Embryonic facial prominence (tissue), 1 donor: ENCODE data around the gene HYAL2.
"Not testable (repeated sequence)": the region's sequence is repeated elsewhere in the genome, so short reads cannot be mapped to it uniquely, and the experiment has no call there.

Source experiments
- DNase-seq: peaks from one replicate; pipeline ENCODE4 v3.0.0-alpha.2; 2016; ENCODE audit errors: extremely low spot score

The HYAL2 gene

GRCh38 chr3:50312041-50312440 lies 10.5 kb downstream of the HYAL2 start:
- not testable (repeated sequence) for DNase-seq

DNA sequence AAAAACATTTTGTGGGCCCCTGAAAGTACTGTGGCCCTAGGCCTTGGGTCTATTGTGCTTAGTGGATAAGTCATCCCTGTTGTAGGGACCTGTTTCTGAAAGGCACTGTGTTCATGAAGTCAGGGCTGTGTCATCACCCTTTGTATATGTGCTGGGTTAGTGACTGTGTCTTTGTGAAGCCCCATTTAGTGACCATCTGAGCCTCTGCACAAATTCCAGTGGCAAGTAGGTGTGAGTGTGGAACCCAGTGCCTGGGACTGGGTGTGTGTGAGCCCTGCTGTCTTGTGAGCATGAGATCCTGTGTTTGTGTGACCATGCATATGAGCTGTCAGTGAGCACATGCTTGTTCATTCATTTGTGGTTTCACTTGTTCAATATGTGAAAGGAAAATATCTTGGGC lies 17.9 kb downstream of the HYAL2 start:
- DNase-seq = no peak

DNA sequence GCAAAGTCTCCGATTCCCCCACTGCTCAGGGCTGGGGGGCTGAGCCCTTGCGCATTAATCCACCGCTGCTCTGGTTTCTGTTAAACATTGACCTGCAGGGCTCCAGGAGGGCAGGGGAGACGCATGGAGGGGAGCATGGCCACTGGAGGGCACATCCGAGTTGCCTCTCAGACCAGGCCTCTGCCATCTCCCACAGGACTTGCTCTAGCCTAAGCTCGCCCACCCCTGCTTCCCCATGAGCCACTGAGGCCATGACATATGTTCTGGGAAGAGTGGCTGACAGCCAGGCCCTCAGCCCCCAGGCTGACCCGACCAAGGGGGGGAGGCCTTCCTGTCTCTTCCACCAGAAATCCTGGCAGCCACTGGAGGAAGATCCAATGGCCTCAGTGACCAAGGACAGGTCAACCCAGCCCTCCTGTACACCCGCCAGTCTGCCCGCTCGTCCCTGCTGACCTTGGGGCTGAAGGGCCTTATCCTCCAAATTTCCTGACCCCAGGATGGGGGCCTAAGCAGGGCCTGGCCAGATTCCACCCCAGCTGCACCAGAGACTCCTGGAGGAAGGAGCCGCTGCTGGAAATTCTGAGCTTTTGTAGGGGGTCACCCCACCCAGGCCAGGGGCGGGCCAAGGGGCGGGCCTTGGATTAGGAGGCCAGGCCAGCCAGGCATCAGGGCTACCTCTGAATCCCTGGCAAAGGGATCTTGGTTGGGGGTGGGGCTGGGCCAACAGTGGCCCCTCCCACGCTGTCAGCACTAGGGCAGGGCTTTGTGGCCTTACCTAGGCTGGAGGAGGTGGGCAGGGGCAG lies 19.3 kb downstream of the HYAL2 start, which contains the start of gene HYAL1:
TSS of gene HYAL1 (minus strand) at position 562 of the 803 bp plus-strand sequence. CDS start 618 bp downstream, outside the sequence.
- no peak for DNase-seq

DNA sequence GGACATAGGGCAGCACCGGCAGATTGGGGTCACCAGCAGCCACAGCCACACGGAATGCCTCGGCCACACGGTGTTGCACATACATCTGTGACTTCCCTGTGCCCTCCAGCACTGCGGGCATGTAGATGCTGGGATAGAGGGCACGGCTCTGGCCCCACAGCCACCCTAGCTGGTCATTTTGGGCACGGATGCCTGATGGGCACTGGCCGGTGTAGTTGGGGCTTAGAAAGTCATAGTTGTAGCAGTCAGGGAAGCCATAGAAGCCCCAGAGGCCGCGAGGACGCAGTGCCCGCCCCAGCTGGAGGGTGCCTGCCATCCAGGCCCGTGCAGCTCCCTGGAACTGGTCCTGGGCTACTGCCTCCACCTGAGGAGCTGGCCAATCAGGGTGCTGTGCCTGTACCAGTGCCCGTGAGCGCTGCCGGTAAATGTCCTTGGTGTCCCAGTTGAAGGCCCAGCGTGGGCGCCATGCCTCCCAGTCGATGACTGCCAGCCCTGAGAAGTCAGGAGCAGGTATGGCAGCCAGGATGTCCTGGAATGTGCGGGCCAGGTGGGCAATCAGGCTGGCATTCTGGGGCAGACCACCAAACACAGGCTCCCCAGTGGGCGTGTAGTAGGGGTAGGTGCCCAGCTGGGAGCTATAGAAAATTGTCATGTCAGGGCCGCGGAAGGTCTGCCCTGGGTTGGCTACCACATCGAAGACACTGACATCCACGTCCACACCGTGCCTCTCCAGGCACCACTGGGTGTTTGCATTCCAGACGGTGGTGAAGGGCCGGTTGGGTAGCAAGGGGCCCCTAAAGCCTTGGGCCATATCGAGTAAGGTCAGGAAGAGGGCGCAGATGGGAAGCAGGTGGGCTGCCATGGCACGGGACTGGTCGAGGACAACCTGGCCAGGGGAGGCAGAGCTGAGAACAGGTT lies 20.2 kb downstream of the HYAL2 start:
- DNase-seq = no peak

DNA sequence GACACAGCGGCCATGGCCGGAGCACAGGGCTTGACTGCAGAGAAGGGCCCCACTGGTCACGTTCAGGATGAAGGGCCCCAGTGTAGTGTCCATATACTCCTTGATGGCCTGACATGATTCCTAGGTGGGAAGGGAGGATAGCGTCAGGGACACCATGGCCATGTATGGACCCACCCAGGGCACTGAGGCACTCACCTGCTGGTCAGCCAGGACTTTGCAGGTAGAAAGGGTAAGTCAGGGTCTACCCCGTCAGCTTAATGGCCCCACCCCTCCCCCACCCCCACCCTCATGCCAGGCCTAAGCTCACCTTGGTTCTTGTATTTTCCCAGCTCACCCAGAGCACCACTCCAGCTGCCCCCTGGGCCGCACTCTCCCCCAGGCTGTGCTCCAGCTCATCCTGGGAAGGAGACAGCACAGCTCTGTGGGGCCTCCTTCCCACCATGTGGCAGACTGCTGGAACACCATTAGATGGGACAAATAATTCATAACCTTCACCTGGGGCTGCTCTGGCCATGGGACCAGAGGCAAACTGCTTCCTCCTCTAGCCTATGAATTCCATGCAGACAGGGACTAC lies 21.8 kb downstream of the HYAL2 start:
- no peak for DNase-seq

DNA sequence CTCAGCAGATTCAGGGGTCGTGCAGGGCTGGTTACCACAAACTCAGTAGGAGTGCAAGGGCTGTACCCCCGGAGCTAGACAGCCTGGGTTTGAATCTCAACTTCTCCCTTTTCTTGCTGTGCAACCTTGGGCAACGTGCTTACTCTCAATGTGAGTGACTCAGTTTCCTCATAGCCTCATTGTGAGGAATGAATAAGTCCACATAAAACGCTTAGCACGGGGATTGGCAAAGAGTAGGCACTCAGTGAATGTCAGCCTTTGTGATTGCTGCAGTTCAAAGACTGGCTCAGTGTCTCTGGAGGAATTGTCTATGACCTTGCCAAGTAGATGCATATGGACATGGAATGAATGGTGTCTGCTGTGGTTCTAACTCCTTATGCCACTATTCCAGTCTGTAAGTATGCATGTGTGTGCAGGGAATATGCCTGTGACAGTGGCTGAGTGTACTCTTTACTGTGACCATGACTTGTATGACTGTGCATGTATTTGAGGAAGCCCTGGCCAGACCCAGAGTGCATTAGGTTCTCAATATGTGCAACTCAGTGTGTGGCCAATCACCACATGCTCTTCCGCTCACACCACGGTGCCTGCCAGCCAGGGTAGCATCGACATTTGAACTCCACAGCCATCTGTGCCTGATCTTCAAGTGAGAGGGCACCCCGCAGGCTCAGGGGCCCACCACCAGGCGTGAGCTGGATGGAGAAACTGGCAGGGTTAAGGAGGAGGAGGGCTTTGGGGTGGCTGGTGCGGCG lies 22.4 kb downstream of the HYAL2 start:
- peak; percentile 6 for DNase-seq

DNA sequence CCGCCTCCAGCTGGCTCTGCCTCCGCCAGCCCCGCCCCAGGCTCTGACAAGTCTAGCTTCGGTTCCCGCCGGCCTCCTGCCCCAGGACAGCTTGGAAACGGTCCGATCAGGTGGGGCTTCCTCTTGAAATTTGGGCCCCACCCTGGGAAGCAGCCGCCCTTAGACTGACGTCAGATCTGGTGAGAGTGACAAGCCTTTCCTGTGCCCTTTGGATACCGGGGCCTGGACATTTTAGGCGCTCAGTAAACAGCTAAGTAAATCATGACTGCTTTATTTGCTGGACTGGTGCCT lies 23.0 kb downstream of the HYAL2 start:
- DNase-seq = no peak

DNA sequence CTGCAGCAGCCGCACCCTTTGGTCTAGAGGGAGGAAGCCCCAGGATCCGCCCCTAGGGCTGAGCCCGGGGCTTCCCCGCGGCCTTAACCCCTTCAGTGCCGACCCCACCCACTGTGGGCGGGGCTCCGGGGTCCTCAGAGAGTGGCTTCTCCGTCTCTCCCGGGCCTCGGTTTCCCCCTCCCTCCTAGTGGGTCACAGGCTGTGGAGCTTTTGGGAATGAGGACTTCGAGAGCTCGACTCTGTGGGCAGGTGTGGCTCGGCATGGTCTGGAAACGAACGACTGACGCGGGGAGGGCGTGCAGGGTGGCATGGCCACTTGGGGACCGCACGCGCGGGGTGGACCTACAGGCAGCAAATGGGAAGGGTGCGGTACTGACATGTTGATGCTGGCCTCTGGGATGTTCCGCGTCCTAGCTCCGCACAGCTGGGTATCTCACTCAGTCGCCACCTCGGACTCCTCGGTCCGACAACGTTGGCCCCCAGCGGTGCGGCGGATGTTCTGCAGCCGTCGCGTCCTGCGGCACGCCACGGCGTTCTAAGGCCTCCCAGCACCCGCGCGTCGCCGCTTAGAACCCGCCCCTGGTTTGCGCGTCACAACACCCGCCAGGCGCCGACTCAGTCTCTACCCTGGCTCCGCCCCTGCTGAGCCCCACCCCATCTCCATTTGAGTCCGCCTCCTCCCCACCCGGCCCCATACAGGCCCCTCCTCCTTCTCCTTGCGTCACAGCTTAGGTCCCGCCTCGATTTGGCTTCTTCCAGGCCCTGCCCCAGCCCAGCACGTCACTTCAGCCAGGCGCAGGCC lies 23.5 kb downstream of the HYAL2 start, which contains the start of the genes HYAL3 and NAA80:
TSS of gene HYAL3 (minus strand) at position 570 of the 802 bp plus-strand sequence. CDS start 3,803 bp downstream, outside the sequence.
TSS of gene NAA80 (minus strand) at position 570 of the 802 bp plus-strand sequence. CDS start 1,942 bp downstream, outside the sequence.
- peak; percentile 99 for DNase-seq

DNA sequence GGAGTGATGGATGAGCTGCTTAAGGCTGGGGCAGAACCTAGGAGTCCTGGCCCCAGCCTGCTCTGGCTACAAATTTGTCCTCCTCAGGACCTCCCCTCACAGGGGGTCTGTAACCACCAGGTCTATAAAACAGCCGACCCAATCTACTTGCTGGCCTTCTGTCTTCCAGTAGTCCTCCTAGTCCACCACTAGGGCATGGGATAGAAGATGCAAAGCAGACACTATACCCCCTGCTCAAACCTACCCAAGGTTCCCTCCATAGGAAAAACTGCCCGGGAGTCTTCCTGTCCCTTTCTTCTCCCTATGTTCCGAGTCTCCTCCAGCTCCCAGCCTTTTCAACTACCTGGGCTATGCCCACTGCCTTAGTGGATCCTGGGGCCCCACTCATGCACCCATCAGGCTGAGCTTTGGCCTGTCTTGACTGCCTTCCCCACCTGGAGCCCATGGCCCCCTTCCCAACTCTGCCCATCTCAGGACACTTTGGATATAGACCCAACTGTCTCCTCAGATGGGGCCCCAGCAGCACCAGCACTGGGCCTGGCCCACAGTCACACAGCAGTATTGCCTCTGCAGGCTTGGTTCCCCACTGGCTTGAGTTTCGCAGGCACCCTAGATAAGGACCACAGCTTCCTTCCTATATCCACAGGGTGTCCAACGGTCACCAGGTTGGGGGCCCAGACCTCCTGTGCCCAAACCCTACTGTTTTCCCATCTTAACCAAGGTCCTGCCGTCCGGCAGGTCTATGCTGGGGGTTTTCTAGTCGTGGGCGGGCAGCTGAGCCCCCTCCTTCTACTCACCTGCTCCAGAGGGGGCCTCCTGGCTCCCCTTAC lies 24.4 kb downstream of the HYAL2 start:
- peak; percentile 5 for DNase-seq

- peak; percentile 4 for DNase-seq
Measured at GRCh38 chr3:50297384-50297775, 25.2 kb downstream of the HYAL2 start.

DNA sequence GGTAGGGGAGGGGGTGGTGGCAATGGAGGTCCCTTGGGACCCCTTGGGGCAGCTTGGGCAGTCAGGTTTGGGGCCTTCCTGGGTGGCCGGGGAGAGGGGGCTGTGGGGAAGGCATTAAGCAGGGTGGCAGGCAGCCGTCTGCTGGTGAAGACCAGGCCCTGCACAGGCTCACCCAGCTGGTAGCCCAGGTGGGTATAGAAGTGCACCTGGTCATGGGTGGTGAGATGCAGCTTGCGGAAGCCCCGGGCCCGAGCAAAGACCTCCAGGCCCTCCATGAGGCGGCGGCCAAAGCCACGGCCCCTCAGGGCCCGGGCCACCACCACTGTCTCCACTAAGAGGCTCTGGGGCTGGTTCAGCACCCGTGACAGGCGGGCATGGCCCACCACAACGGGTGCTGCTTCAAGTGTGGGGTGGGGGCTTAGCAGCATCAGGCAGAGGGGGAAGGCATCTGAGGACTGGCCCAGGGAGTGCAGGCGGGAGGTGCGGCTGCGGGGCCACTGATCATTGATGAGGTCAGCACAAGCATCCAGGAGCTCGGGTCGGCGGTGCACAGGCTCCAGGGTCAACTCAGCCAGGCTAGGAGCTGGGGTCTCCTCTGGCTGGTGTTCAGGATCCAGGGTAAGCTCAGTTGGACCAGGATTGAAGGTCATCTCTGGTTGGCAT lies 25.7 kb downstream of the HYAL2 start:
- peak; percentile 1 for DNase-seq

DNA sequence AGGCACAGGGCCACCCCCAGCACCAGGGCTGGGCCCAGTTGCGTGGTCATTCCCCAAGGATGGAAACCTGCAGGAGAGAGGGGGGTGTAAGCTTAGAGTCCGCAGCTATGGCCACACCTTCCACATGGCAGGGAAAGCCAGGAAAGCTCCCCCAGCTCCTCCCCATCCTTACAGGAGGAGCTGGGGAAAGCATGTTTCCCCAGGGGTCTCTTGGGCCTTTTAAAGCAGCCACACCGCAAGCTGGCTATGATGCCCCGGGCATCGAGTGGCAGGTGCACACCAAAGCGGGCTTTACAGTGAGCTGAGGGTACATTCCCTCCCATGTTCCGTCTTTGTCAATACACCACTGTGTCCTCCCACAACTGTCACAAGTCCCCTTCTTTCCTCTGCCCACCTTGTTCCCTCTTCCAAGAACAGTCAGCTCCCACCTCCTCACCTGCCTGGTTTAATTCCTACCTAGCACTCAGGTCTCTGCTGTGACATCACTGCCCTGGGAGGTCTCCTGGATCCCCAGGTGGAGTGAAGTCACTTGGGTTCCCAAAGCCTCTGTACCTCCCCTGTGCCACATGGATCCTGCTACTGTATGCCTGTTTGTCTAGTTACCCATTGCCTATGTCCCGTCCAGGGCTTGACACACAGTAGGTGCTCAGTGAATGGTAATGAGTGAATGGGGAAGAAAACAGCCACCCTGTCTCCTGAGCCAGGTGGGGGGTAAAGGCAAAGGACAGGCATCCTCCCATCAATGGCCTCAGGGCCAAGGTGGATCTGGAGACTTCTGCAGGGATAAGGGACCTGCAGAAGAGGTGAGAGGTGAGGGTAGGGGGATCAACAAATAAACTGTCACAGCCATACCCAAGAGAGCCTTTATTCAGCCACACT lies 26.8 kb downstream of the HYAL2 start:
- no peak for DNase-seq

- DNase-seq = no peak
Measured at GRCh38 chr3:50294492-50295403, 27.8 kb downstream of the HYAL2 start.

- no peak for DNase-seq
Measured at GRCh38 chr3:50294089-50294488, 28.5 kb downstream of the HYAL2 start.

DNA sequence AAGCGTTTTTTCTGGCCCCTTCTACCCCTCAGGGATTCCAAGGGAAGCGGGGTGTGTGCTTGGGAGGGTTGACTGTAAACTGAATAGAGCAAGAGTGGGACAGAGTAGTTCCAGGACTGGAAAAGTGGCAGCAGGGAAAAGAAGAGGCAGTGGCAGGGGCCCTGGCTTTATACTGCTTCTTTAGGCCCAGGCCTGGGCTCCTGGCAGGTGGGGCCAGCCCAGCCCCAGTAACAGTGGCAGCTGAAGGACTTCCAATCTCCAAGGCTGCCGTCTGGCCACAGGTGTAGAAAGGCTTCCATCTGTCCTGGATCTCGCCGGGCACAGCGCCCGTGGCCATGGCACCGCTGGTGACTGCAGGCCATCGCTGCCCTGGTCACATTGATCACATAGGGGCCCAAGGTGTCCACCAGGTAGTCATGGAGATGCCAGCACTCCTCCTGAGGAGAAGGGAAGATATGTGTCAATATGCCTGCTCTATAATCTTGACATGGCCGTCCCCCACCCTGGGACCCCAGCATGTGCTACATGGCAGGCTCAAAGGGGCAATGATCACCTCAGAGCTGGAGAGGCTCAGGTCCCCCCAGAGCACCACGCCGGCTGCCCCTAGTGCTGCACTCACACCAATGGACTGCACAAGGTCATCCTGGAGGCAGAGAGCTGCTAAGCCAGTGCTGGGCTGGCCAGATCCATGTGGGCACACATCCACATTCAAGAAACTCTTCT lies 29.3 kb downstream of the HYAL2 start:
- no peak for DNase-seq
